HCT116 (cell line): Measurements from ENCODE around the gene POLR1B. TPM values are rescaled to one million over a fixed set of nuclear protein-coding genes. Genes with fewer than 3 reads are reported as not detected.

Source experiments
- ATAC-seq: fragments of 200-7000 bp; cut with Tn5 transposase; 2 replicates; pipeline ENCODE4 v1.9.1; 2020; ENCODE audit warnings: mild to moderate bottlenecking, moderate library complexity
- BruUV-seq: library from RNA; stranded (reverse); fragments of 400-500 nt; replicated peaks from 2 replicates; lab custom pipeline; 2021; lab: Mats Ljungman, UMichigan
- CTCF ChIA-PET: fragments of 300-600 bp; sonication (Branson Sonifier 250); formaldehyde crosslinking; loops from one replicate; lab custom pipeline; 2021; ENCODE audit warnings: antibody characterized with exemption; lab: Charles Lee
- POLR2A ChIA-PET: fragments of 300-600, 350-600 bp; sonication (Branson Sonifier 250); formaldehyde crosslinking; loops from one replicate; lab custom pipeline; 2021; ENCODE audit warnings: antibody characterized with exemption; lab: Charles Lee
- RAD21 ChIA-PET, 2 experiments: fragments of 300-600 bp; sonication (Branson Sonifier 250); formaldehyde crosslinking; loops; one replicate each; lab custom pipeline; 2023; ENCODE audit warnings: low total read pairs in 2 of 2; ENCODE audit not compliant: uncharacterized antibody in 2 of 2, unreplicated experiment in 2 of 2, low non-redundant PET in 1 of 2; lab: Charles Lee
- DNase-seq: peaks from one replicate; pipeline ENCODE4 v3.0.0-alpha.2; 2010; ENCODE audit warnings: low read depth, low spot score
- H2AFZ ChIP-seq: fragments of 200-600 bp; shearing (Covaris generic), sonication (generic); 2 replicates; pipeline ENCODE4 v1.6.1; 2017; ENCODE audit warnings: low read depth, mixed run types, mixed read lengths, antibody characterized with exemption, low read length; ENCODE audit not compliant: poor library complexity, severe bottlenecking
- H3K27ac ChIP-seq: 2 replicates; pipeline ENCODE4 v1.5.1; 2012; ENCODE audit warnings: low read depth, low read length
- H3K27me3 ChIP-seq: fragments of 200-600 bp; sonication (generic); 2 replicates; pipeline ENCODE4 v1.6.1; 2016; ENCODE audit warnings: mixed run types, low read length, mixed read lengths; ENCODE audit not compliant: insufficient read depth
- H3K36me3 ChIP-seq, 2 experiments: fragments of 200-500 bp in 1 of 2; fragments of 200-600 bp in 1 of 2; sonication (Bioruptor generic) in 1 of 2; sonication (generic) in 1 of 2; 2 replicates each; pipeline versions ENCODE4 v1.5.1 to v1.6.1; 2014 to 2016; ENCODE audit warnings: low read length in 2 of 2, inconsistent platforms in 1 of 2, mixed read lengths in 1 of 2, mixed run types in 1 of 2; ENCODE audit not compliant: insufficient read depth in 2 of 2, control insufficient read depth in 1 of 2
- H3K4me1 ChIP-seq, 2 experiments: fragments of 200-600 bp in 1 of 2; sonication (generic) in 1 of 2; 2 replicates each; pipeline versions ENCODE4 v1.5.1 to v1.6.1; 2012 to 2017; ENCODE audit warnings: low read length in 2 of 2, inconsistent platforms in 1 of 2, mild to moderate bottlenecking in 1 of 2, mixed read lengths in 1 of 2, mixed run types in 1 of 2, moderate library complexity in 1 of 2; ENCODE audit not compliant: insufficient read depth in 2 of 2, control insufficient read depth in 1 of 2
- H3K4me2 ChIP-seq: fragments of 200-600 bp; sonication (generic); 2 replicates; pipeline ENCODE4 v1.6.1; 2017; ENCODE audit warnings: mixed run types, low read length, mixed read lengths
- H3K4me3 ChIP-seq, 2 experiments: fragments of 200-600 bp in 1 of 2; sonication (generic) in 1 of 2; replicated peaks in 1 of 2; 2 replicates each; pipeline ENCODE4 v1.5.1; 2011 to 2016; ENCODE audit warnings: low read length in 2 of 2, control low read depth in 1 of 2, low read depth in 1 of 2, mild to moderate bottlenecking in 1 of 2, mixed read lengths in 1 of 2, mixed run types in 1 of 2
- H3K79me2 ChIP-seq: fragments of 200-600 bp; sonication (generic); 2 replicates; pipeline ENCODE4 v1.6.1; 2017; ENCODE audit warnings: mild to moderate bottlenecking, mixed run types, low read length, moderate library complexity, mixed read lengths; ENCODE audit not compliant: insufficient read depth
- H3K9ac ChIP-seq: fragments of 200-600 bp; sonication (generic); 2 replicates; pipeline ENCODE4 v1.6.1; 2016; ENCODE audit warnings: low read length, mixed read lengths
- H3K9me2 ChIP-seq: fragments of 200-600 bp; sonication (generic), shearing (Covaris generic); 2 replicates; pipeline ENCODE4 v1.6.1; 2017; ENCODE audit warnings: mixed run types, mild to moderate bottlenecking, moderate library complexity; ENCODE audit not compliant: insufficient read depth
- H3K9me3 ChIP-seq, 2 experiments: fragments of 200-500 bp in 1 of 2; fragments of 200-600 bp in 1 of 2; sonication (Bioruptor generic) in 1 of 2; sonication (generic) in 1 of 2; 2 replicates each; pipeline ENCODE4 v1.6.1; 2014 to 2017; ENCODE audit warnings: low read length in 2 of 2, mixed read lengths in 2 of 2, inconsistent platforms in 1 of 2, low read depth in 1 of 2, mild to moderate bottlenecking in 1 of 2, mixed run types in 1 of 2, moderate library complexity in 1 of 2; ENCODE audit not compliant: control insufficient read depth in 1 of 2, insufficient read depth in 1 of 2
- H4K20me1 ChIP-seq: fragments of 200-600 bp; sonication (generic), shearing (Covaris generic); 2 replicates; pipeline ENCODE4 v1.6.1; 2017; ENCODE audit warnings: mixed run types, mild to moderate bottlenecking, moderate library complexity; ENCODE audit not compliant: insufficient read depth
- CBX3 ChIP-seq: IDR thresholded peaks from 2 replicates; pipeline ENCODE4 v1.6.1; 2012; ENCODE audit warnings: low read depth
- CEBPB ChIP-seq: IDR thresholded peaks from 2 replicates; pipeline ENCODE4 v1.6.1; 2012; ENCODE audit warnings: low read depth
- EGR1 ChIP-seq: IDR thresholded peaks from 2 replicates; pipeline ENCODE4 v1.6.1; 2012; ENCODE audit warnings: low read depth
- ELF1 ChIP-seq: IDR thresholded peaks from 2 replicates; pipeline ENCODE4 v1.6.1; 2012; ENCODE audit warnings: low read depth, borderline replicate concordance
- EZH2 ChIP-seq: fragments of 200-600 bp; sonication (generic); IDR thresholded peaks from 2 replicates; pipeline ENCODE4 v1.6.1; 2017; ENCODE audit warnings: antibody characterized with exemption, mixed run types
- EZH2phosphoT487 ChIP-seq: fragments of 200-600 bp; IDR thresholded peaks from 2 replicates; pipeline ENCODE4 v1.6.1; 2018; ENCODE audit warnings: antibody characterized with exemption, borderline replicate concordance
- FOSL1 ChIP-seq: IDR thresholded peaks from 2 replicates; pipeline ENCODE4 v1.6.1; 2012; ENCODE audit warnings: low read depth
- POLR2A ChIP-seq: IDR thresholded peaks from 2 replicates; pipeline ENCODE4 v1.7.0; 2011; ENCODE audit warnings: borderline replicate concordance; ENCODE audit not compliant: insufficient read depth, insufficient read length; ENCODE audit errors: extremely low read depth
- POLR2AphosphoS5 ChIP-seq: IDR thresholded peaks from 2 replicates; pipeline ENCODE4 v1.6.1; 2011; ENCODE audit warnings: mild to moderate bottlenecking, low read depth, low read length, moderate library complexity
- SIN3A ChIP-seq: IDR thresholded peaks from 2 replicates; pipeline ENCODE4 v1.6.1; 2012; ENCODE audit warnings: low read depth
- SP1 ChIP-seq: IDR thresholded peaks from 2 replicates; pipeline ENCODE4 v1.6.1; 2012; ENCODE audit warnings: low read depth
- SRF ChIP-seq: IDR thresholded peaks from 2 replicates; pipeline ENCODE4 v1.6.1; 2012; ENCODE audit warnings: low read depth
- TCF7L2 ChIP-seq: IDR thresholded peaks from 2 replicates; pipeline ENCODE4 v1.7.0; 2011; ENCODE audit warnings: borderline replicate concordance, inconsistent platforms; ENCODE audit not compliant: insufficient read depth, insufficient read length; ENCODE audit errors: extremely low read depth
- YY1 ChIP-seq: IDR thresholded peaks from 2 replicates; pipeline ENCODE4 v1.6.1; 2011; ENCODE audit warnings: low read length, low read depth, moderate library complexity, mild to moderate bottlenecking; ENCODE audit not compliant: insufficient replicate concordance; ENCODE audit errors: extremely low read depth
- ZBTB33 ChIP-seq: IDR thresholded peaks from 2 replicates; pipeline ENCODE4 v1.6.1; 2011; ENCODE audit warnings: mild to moderate bottlenecking, low read length, moderate library complexity; ENCODE audit not compliant: insufficient replicate concordance; ENCODE audit errors: extremely low read depth
- ZFX ChIP-seq: fragments of 450-650 bp; IDR thresholded peaks from 2 replicates; pipeline ENCODE4 v1.6.1; 2017
- ZNF274 ChIP-seq: fragments of 200-500 bp; sonication (Bioruptor generic); IDR thresholded peaks from 2 replicates; pipeline ENCODE4 v1.6.1; 2014; ENCODE audit warnings: mild to moderate bottlenecking, low read depth, low read length, inconsistent platforms
- intact Hi-C: fragments of 100-400 bp; cut with micrococcal nuclease; formaldehyde crosslinking; loops from 2 replicates; pipeline ENCODE4 v1.10.0; 2022
- total RNA-seq: library from RNA; stranded (reverse); gene quantifications from one replicate; pipeline ENCODE4 v1.2.1, GENCODE V29; 2021; ENCODE audit not compliant: unreplicated experiment
- TF ChIP-seq, protein P1 (sequence below): IDR thresholded peaks from 2 replicates; pipeline ENCODE4 v1.6.1; 2012

POLR1B gene
- total RNA-seq, 1 experiment from 2014 or later, result 57.7 TPM

GRCh38 chr2:112603731-112604130, 61.5 kb downstream of the POLR1B start:
- no peak overlapping the region for H3K4me2 ChIP-seq
- ChIA-PET POLR2A (no interaction called here), CTCF (interaction anchor here (7.0 kb wide), 1 partner anchor 122 kb away, joined by 71 read pairs; no protein-coding TSS in a partner anchor)

More at GRCh38 chr2:112603731-112604130, 61.5 kb downstream of the POLR1B start:
- RAD21 ChIA-PET, result no interaction called here
- Histone ChIP-seq H2AFZ (no peak overlapping the region), H3K79me2 (no peaks in the 10 kb centered on the region), H3K9me2 (no peaks in the 10 kb centered on the region), H3K4me1 (peaks cover 3 to 14% of the 10 kb centered on the region in 2 experiments; a peak in 3 of 4 replicates), H3K9me3 (no peaks in the 10 kb centered on the region), H3K27ac (no peak overlapping the region), H3K4me3 (no peak overlapping the region), H3K9ac (no peak overlapping the region), H4K20me1 (no peaks in the 10 kb centered on the region), H3K27me3 (no peaks in the 10 kb centered on the region), H3K36me3 (no peaks in the 10 kb centered on the region)
- intact Hi-C loops, result loop anchor here (5.0 kb wide), 1 partner anchor 284 kb away; no protein-coding TSS in a partner anchor
- no peak for ATAC-seq
- BruUV-seq, result no TSS peak
- DNase-seq, result no peak
- TF ChIP-seq ZNF274 (no peak), ZBTB33 (no peak), ELF1 (no peak), TCF7L2 (no peak), CBX3 (no peak), EGR1 (no peak), ZFX (no peak), EZH2 (no peak), SRF (no peak), EZH2phosphoT487 (no peak), CEBPB (no peak), SIN3A (no peak), POLR2A (no peak), YY1 (no peak), SP1 (no peak), POLR2AphosphoS5 (no peak), FOSL1 (no peak)
- TF ChIP-seq, protein P1, sequence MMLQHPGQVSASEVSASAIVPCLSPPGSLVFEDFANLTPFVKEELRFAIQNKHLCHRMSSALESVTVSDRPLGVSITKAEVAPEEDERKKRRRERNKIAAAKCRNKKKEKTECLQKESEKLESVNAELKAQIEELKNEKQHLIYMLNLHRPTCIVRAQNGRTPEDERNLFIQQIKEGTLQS, result no peak
